HG03159 (cell line): Measurements from ENCODE around the gene FAM9C.
"Not testable (repeated sequence)": the region's sequence is repeated elsewhere in the genome, so short reads cannot be mapped to it uniquely, and the experiment has no call there.

Experiments used
- ATAC-seq: cut with Tn5 transposase; IDR thresholded peaks from one replicate; pipeline ENCODE4 v1.9.1; 2021; ENCODE audit warnings: mild to moderate bottlenecking, moderate library complexity; ENCODE audit not compliant: unreplicated experiment

Gene FAM9C

GRCh38 chrX:13043938-13044337 lies 482 bp downstream of the FAM9C start:
- ATAC-seq = no peak

- ATAC-seq = no peak
Observed at GRCh38 chrX:13043138-13043537, 1.3 kb downstream of the FAM9C start.

GRCh38 chrX:13036896-13037295 lies 7.5 kb downstream of the FAM9C start:
- ATAC-seq = no peak

GRCh38 chrX:13033193-13033592 lies 11.2 kb downstream of the FAM9C start:
- ATAC-seq = no peak

GRCh38 chrX:13029887-13030771 lies 14.3 kb downstream of the FAM9C start:
- ATAC-seq = no peak

GRCh38 chrX:13029637-13029886 lies 14.9 kb downstream of the FAM9C start:
- ATAC-seq = no peak

- ATAC-seq = no peak
Observed at GRCh38 chrX:13028871-13029636, 15.4 kb downstream of the FAM9C start.

- ATAC-seq = no peak
Observed at GRCh38 chrX:13026877-13027652, 17.4 kb downstream of the FAM9C start.

GRCh38 chrX:13024986-13025385 lies 19.4 kb downstream of the FAM9C start:
- no peak for ATAC-seq

GRCh38 chrX:13023979-13024378 lies 20.4 kb downstream of the FAM9C start:
- no peak for ATAC-seq

GRCh38 chrX:13023567-13023966 lies 20.9 kb downstream of the FAM9C start:
- no peak for ATAC-seq

GRCh38 chrX:13022926-13023325 lies 21.5 kb downstream of the FAM9C start:
- ATAC-seq = peak; percentile 73

GRCh38 chrX:13016731-13017130 lies 27.7 kb downstream of the FAM9C start:
- not testable (repeated sequence) for ATAC-seq

- ATAC-seq = no peak
Observed at GRCh38 chrX:13015536-13016236, 28.7 kb downstream of the FAM9C start.

- peak; percentile 22 for ATAC-seq
Observed at GRCh38 chrX:13014111-13015096, 30.0 kb downstream of the FAM9C start.

- peak; percentile 89 for ATAC-seq
Observed at GRCh38 chrX:13013363-13014110, 30.9 kb downstream of the FAM9C start.

- no peak for ATAC-seq
Observed at GRCh38 chrX:13010546-13010945, 33.9 kb downstream of the FAM9C start.

- no peak for ATAC-seq
Observed at GRCh38 chrX:13009844-13010243, 34.6 kb downstream of the FAM9C start.

GRCh38 chrX:13009273-13009672 lies 35.1 kb downstream of the FAM9C start:
- no peak for ATAC-seq
